ENCODE results near the gene TGIF1. TPM values are rescaled to one million over a fixed set of nuclear protein-coding genes. Genes with fewer than 3 reads are reported as not detected.

TGIF1 gene
- total and polyA plus RNA-seq, 2 of the 4 experiments (the other 2 are of a cell fraction): 62.1 to 118 TPM

DNA sequence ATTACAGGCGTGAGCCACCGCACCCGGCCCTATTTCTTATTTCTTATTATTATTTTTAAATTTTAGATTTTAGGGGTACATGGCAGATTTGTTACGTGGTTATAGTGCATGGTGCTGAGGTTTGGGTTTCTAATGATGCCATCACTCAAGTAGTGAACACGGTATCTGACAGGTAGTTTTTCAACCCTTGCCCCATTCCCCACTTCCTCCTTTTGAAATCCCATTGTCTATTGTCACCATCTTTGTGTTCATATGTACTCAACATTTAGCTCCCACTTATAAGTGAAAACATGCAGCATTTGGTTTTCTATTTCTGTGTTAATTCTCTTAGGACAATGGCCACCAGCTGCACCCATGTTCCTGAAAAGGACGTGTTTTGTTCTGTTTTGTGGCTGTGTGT is 39.5 kb downstream of the TGIF1 start:
- H3K27me3 ChIP-seq (ENCODE audit: control insufficient read depth, insufficient read depth, low read length): 0 out of 2 replicates have a peak, but pooled peaks cover 4% of the 10 kb centered on the region
- WGBS, 2 experiments (ENCODE audit: extremely low coverage in 2 of 2, insufficient read length in 1 of 2): no CpG with 5 or more reads among the region's 6 CpGs
- H3K4me2 ChIP-seq (ENCODE audit: low read depth, low read length): no peak overlapping the region
- dilution Hi-C loops (cut with HindIII; ENCODE audit: low sequenced_read_pairs, unreplicated experiment): no loop called here
- no peaks in the 10 kb centered on the region for H4K20me1 ChIP-seq (ENCODE audit: insufficient read depth, low read length)
- no peak overlapping the region for H2BK15ac ChIP-seq (ENCODE audit: low read depth, low read length)
- no peak overlapping the region for H2AK5ac ChIP-seq (ENCODE audit: low read depth, low read length)
- in situ Hi-C loops (cut with MboI; ENCODE audit: low sequenced_read_pairs): no loop called here
- no peak overlapping the region for H3K14ac ChIP-seq (replicated peaks; ENCODE audit: low read depth, low read length)
- H3K4me1 ChIP-seq (ENCODE audit: control insufficient read depth, insufficient read depth, low read length): no peaks in the 10 kb centered on the region
- H3K9me1 ChIP-seq (ENCODE audit: insufficient read depth, low read length): no peaks in the 10 kb centered on the region
- no peak overlapping the region for H2BK20ac ChIP-seq (ENCODE audit: low read depth, low read length)
- no peak overlapping the region for H3K4me3 ChIP-seq (ENCODE audit: insufficient read depth, low read depth, low read length)
- no peak overlapping the region for H3K56ac ChIP-seq (ENCODE audit: extremely low read depth, insufficient read depth, low read length)
- TF ChIP-seq MAZ (IDR thresholded peaks at IDR 0.05; ENCODE audit: borderline replicate concordance, low read depth, low read length) (no peak), CHD1 (IDR thresholded peaks at IDR 0.05; ENCODE audit: low read depth, low read length) (no peak), BHLHE40 (IDR thresholded peaks at IDR 0.05; ENCODE audit: low read depth, low read length) (no peak), NFE2L2 (IDR thresholded peaks at IDR 0.05; ENCODE audit: low read depth, low read length) (no peak), RCOR1 (IDR thresholded peaks at IDR 0.05; ENCODE audit: insufficient replicate concordance, low read length) (no peak)
- TF ChIP-seq, protein P1, sequence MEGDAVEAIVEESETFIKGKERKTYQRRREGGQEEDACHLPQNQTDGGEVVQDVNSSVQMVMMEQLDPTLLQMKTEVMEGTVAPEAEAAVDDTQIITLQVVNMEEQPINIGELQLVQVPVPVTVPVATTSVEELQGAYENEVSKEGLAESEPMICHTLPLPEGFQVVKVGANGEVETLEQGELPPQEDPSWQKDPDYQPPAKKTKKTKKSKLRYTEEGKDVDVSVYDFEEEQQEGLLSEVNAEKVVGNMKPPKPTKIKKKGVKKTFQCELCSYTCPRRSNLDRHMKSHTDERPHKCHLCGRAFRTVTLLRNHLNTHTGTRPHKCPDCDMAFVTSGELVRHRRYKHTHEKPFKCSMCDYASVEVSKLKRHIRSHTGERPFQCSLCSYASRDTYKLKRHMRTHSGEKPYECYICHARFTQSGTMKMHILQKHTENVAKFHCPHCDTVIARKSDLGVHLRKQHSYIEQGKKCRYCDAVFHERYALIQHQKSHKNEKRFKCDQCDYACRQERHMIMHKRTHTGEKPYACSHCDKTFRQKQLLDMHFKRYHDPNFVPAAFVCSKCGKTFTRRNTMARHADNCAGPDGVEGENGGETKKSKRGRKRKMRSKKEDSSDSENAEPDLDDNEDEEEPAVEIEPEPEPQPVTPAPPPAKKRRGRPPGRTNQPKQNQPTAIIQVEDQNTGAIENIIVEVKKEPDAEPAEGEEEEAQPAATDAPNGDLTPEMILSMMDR (conservative IDR thresholded peaks at IDR 0.05; ENCODE audit: low read depth, low read length): no peak
- no peak overlapping the region for H2BK5ac ChIP-seq (ENCODE audit: low read depth, low read length, poor library complexity, severe bottlenecking)
- no peak overlapping the region for H4K8ac ChIP-seq (ENCODE audit: low read depth in 2 of 2, low read length in 2 of 2)
- no peak for ATAC-seq (ENCODE audit: low read depth)
- no peak overlapping the region for H2AK9ac ChIP-seq (replicated peaks; ENCODE audit: low read depth, low read length, poor library complexity)
- no peaks in the 10 kb centered on the region for H3K36me3 ChIP-seq (ENCODE audit: control insufficient read depth, insufficient read depth, low read length)
- no peak overlapping the region for H4K91ac ChIP-seq (ENCODE audit: insufficient read depth, low read depth, low read length)
- no peak overlapping the region for H2BK120ac ChIP-seq (ENCODE audit: low read depth, low read length)
- no TSS peak for BruUV-seq (replicated peaks)
- no peak overlapping the region for H2AFZ ChIP-seq (replicated peaks; ENCODE audit: low read length, poor library complexity)
- H3K9ac ChIP-seq (ENCODE audit: low read depth, low read length): no peak overlapping the region
- no peak overlapping the region for H3K4ac ChIP-seq (ENCODE audit: low read depth, low read length)
- ChIA-PET CTCF (no interaction called here), POLR2A (ENCODE audit: unreplicated experiment) (no interaction called here)
- H3K27ac ChIP-seq (ENCODE audit: insufficient read depth, low read length): no peak overlapping the region
- H4K5ac ChIP-seq (ENCODE audit: low read depth, low read length): no peak overlapping the region
- no peak overlapping the region for H3K23ac ChIP-seq (ENCODE audit: low read depth, low read length)
- DNase-seq: no peak
- H3K79me1 ChIP-seq (ENCODE audit: low read depth in 1 of 2, low read length in 2 of 2): no peaks in the 10 kb centered on the region
- intact Hi-C loops (cut with micrococcal nuclease): no loop called here
- no peak overlapping the region for H3K18ac ChIP-seq (ENCODE audit: low read depth, low read length)
- H3K9me3 ChIP-seq (ENCODE audit: control insufficient read depth, insufficient read depth, low read length): no peaks in the 10 kb centered on the region

Measured in IMR-90 (cell line).